ENCODE measurements around the gene TNIP2.
"Not testable (repeated sequence)": the region's sequence is repeated elsewhere in the genome, so short reads cannot be mapped to it uniquely, and the experiment has no call there.

The TNIP2 gene

DNA sequence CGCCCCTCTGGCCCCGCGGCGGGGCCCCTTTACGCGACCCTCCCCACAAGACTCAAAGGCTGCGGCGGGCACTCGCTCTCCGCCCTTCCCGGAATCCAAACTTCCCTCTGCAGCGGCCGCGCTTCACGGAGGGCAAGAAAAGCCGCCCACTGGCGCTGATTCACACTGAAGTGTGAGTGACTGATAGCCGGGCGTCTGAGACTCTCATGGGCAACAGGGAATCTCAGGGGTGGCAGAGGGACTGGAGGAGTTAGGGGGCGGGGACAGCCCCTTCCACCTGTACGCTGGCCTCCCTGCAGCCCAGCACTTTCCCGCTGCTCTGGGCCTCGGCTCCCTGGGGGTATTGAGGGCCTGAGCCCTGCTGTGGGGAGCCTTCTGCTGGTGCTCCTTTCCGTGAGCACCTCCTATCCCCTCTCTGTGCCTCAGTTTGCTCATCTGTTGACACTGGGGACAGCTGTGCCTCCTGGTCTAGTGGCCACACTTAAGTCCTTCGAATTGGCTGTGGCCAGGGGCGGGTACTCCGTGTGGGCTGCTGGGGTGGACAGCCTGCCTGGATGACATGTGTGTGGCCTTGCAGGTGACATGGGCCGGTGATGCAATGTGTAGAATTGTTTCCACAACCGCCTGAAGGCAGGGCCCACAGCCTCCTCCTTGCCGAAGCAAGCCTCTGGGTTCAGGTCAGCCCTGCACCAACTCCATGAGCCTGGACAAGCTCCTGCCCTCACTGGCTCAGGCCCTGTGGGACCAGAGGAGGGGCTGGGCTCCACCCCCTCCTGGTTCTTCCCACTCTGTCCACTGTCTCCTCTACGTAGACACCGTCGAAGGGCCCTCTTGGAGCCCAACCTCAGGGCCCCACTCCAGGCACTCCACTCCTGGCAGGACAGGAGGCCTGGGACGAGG is 37.7 kb upstream of the TNIP2 start:
- DNase-seq (ENCODE audit: low spot score): no peak

DNA sequence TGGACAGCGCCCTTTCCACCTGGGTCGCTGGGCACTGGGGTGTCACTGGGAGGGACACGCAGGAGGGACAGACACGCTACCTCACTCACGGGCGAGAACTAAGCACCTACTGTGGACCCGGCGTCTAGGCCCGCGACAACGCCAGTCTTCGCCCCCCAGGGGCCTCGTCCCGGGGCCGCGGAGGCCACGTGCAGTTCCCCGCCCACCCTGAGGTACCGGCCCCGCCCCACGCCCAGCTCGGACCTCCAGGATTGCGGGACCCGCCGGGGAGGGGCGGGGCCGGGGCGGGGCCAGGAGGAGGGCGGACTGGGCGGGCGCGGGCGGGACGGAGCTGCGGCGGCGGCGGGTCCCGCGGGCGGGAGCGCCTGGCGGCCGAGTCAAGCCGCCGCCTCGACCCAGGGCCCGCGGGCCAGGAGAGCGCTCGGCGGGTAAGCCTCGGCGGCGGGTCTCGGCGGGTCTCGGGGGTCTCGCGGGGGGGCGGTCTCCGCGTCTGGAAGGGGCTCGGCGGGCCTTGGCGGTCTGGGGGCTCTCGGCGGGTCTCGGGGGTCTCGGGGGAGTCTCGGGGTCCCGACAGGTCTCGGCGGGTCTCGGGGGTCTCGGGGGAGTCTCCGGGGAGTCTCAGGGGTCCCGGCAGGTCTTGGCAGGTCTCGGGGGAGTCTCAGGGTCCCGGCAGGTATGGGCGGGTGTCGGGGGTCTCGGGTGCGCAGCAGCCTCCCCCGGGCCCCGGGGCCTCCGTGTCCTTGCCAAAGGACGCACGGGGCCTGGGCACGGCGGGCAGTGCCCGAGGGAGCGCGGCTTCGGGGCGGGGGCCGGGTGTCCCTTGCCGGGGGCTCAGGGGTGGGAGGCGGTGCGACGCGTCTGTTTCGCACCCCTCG is 36.8 kb upstream of the TNIP2 start, which contains the start of gene SH3BP2:
TSS of gene SH3BP2 (plus strand) at position 375 of the 875 bp plus-strand sequence. CDS start 27,533 bp downstream, outside the sequence.
- peak; percentile 96 for DNase-seq (ENCODE audit: low spot score)

DNA sequence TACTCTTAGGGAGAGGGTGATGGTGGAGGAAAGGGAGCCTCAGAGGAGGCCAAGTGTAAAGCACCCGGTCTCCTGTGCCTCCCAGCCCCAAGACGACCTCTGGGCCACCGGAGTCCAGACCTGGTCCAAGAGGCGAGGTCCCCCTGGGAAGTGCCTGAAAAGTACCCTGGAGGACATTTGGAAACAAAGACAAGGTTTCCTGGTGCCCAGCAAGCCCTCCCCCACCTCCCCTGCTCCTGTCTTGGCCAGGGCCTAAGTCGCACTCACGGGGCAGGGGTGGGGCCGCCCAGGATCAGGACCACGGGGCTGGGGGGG is 36.2 kb upstream of the TNIP2 start:
- DNase-seq (ENCODE audit: low spot score): no peak

DNA sequence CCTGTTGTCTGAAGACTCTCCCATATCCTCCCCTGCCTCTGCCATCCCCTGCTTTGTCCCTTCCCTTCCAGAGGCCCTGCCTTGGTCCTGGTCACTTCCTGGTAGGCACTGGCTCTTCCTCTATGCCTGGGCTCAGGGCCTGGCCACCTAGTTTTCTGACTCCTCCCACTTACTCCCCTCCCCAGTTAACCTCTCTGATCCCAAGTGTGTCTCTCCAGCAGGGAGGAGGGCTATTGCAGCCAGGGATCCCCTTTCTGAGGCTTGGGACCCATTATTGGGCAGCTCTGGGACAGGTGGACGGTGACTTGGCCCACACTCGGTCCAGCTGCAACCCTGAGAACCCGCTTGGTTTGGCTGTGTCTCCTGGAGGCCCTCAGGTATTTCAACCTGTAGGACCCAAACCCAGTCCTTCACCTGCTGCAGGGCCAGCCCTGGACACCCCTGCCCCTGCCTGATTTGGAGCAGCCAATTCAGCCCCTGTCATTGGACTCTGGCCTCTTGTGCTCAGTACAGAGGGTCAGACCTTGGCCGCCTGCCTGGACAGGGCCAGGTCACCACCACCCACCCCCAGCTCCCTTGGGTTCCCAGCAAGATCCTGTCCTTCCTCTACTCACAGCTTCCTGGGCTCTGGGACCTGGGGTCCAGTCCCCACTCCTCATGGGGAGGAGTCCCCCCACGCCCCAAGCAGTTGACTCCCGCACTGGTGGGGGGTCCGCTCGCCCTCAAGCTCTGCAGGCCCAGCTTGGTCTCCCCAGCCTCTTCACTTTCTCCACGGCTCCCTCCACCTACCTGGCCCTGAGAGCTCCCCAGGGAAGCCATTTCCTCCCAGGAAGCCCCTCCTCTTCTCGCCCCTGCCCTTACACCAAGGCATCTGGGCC is 35.6 kb upstream of the TNIP2 start:
- DNase-seq (ENCODE audit: low spot score): no peak

DNA sequence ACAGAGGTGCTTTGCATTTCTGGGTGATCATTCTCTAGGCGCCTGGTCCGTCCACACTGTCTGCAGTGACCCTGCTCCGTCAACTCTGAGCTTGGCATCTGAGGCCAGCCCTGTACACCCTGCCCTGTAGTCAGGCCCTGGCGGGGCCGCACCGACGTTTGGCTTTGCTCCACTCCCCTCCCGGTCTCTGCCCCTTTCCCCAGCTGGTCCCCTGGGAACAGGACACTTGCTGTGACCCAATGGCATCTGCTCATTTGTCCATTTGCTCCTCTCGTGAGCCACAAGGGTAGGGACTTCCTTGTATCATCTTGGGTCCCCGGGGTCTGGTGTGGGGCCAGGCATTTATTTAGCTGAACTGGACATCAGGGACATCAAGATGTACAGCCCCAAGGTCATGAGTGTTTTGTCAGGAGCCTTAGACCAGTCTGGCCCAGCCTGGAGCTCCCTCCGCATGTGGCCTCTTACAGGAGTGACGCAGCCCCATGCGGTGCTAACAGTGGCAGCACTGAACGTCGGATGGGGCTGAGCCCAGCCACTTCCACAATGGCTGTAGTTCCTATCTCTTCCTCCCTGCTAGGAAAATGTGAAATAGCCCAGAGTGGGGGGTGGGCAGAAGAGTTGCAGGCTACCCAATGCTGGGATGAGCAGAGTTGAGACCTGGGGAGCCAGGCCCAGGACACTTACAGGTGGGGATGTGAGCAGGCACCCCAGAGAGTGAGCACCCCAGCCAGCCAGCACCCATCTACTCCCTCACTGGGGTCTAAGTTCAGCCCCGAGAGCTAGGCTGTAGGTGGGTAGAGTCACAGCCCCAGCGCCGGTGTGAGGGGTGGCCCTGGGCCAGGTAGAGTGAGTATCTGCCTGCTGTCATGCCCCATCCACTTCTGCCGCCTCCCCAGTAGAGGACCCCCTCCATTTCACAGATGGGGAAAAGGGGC is 34.7 kb upstream of the TNIP2 start:
- no peak for DNase-seq (ENCODE audit: low spot score)

DNA sequence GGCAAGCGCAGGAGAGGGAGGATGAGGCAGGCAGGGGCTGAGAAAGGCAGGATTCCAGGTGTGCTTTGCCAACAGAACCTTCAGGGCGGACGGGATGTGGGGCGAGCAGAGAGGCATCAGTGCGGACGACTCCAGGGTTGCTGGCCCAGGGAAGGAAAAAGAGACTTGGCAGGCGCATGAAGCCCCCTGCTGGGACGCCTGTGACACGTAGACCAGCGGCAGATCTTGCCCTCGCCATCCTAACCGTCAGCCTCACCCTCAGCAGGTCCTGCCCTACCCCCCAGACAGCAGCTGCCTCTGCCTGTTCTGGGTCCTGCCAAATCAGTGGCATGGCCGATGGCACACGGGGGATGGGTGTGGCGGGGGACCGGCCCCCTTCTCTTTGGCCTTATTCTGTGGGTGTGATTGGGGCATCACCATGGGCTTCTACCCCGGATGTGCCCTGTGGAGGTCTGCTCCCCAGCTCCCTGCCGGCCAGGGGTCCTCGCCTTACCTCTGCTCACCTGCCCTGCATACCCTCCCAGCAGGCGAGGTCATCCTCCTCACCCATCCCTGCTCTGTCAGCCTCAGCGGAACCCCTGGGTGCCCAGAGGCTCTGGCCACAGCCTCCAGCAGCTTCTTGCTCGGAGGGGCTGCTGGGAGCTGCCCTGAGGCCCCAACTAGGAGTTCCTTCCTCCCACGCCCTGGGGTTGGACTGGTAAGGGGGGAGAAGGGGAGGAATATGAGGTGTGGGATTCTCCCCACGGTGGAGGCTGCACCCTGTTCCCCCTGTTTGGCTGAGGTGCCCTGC is 33.9 kb upstream of the TNIP2 start:
- DNase-seq (ENCODE audit: low spot score): no peak

DNA sequence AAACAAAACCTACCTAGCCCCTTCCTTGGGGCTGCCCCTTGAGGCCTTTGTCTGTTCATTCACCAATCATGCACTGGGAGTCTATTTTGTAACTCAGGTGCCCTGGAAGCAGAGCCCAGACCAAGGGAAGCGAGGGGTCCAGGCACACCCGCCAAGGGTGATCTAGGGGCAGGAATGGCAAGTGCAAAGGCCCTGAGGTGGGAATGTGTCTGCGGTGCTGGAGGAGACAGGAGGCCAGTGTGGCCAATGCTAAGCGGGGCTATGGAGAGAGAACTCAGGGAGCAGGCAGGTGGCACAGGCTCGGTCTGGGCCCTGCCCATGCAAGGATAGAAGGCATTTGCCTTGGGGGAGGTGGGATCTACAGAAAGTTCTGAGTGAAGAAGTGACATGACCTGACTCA is 33.2 kb upstream of the TNIP2 start:
- DNase-seq (ENCODE audit: low spot score): no peak

DNA sequence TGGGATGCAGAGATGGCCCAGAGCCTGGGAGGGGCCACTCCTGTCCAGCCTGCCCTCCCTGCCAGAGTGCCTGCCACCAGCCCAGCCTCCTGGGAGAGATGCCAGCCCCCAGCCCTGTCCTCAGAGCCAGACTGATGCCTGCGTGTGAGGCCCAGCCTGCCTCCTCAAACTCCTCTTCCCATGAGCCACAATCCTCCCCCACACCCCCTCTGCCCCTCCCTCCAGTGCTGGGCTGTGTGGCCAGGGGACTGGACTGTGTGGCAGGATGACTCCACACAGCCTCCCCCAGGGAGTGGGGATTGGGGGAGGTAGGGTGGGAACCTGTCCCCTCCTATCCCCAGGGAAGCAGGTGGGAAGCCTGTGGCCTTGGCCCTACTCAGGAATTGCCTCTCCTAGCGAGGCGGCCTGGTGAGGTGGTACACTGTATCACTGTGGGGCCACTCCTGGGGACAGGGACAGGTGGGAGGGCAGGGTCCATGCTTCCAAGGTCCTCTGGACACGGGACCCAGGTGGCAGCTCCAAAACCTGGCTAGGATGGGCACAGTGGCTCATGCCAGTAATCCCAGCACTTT is 32.5 kb upstream of the TNIP2 start:
- no peak for DNase-seq (ENCODE audit: low spot score)

DNA sequence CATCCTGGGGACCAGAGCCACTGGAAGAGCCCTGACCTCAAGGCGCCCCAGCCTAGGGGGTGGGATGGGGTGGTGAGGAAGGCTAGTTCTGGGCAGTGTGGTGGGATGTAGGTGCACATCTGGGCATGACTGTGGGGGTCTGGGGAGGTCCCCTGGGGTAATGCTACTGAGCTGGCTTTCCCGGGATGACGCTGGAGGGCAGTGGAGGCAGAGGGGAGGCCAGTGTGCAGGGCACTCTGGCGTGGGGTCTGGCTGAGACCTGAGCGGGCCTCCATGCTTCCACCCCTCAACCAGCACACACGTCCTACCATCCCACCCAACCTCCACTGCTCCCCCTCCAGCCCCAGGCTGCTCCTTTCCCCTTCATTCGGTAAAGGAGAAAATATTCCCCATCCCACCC is 32.0 kb upstream of the TNIP2 start:
- DNase-seq (ENCODE audit: low spot score): no peak

DNA sequence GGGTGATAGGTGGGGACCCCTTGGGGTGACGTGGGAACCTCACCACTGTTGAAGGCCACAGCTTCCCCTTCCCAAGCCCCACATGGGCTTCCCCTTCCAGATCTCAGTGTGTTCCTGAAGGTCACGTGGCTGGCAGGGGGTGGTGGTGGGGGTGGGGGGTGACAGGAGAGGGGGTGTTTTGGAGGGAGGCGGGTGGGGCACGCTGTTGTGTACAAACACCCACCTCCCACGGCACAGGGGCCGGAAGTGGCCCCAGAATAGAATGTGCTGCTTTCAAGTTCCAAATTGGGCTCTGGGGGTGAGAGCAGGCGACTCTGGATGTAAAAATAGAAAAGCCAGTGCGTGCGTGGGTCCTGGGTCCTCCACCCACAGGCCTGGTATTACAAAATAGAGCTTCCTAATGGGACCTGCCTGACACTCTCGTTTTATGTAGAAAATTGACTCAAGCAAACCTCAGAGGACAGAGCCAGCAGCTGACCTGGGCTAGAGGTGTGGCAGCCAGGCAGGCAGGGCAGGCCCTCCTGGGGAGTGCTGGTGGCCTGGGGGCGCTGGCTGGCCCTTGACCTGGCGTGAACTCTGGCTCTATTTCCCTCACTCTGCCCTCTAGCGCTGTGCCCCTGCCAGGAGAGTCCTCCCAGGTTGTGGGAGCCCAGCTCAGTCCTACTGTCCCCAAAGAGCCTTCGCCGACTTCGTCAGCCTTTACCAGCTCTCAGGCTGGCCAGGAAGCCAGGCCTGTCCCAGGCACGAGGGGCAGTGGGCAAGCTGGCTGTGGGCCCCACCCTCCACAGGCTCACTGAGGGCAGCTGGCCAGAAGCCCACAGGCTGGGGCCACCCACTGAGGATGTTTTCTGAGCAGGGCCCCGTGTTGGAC is 31.3 kb upstream of the TNIP2 start:
- no peak for DNase-seq (ENCODE audit: low spot score)

DNA sequence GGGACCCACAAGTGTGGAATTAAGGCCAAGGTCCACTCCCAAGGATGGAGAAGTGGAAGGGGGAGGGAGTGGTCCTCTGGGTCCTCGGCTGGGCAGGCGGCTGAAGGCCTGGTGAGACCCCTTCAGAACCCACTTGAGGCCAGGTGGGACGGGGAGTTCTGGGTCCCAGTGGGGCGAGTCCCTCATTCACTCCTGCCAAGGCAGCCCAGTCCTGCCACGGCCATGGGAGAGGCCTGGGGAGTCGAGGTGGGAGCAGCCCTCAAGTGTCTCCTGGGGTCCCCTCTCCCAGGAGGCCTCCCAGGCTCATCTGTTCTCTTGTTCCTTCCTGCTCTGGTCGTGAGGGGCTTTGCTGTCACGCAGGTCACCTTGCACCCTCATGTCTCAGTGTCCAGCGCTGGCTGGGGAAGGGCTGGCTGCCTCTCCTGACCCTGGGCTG is 30.7 kb upstream of the TNIP2 start:
- DNase-seq (ENCODE audit: low spot score): no peak

DNA sequence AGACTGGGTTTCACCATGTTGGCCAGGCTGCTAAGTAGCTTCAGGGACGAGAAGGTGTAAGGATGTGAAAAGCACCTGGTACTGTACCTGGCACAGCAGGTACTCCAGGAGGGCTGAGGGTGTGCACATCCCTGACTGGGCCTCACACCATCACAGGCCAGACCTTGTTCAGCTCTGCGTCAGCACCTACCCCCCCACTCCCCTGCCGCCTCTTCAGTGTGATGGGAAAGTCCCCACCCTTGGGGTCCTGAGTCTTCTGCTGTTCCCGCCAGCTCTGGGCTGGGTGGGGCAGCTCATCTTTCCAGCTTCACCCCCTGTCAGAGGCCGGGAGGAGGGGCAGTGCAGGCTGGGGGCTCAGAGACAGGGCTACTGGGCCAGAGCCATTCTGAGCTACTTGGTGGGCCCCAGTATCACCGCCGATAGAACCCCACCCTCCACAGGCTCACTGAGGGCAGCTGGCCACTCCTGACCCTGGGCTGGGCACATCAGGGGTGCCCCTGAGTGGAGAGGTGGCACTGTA is 30.1 kb upstream of the TNIP2 start:
- no peak for DNase-seq (ENCODE audit: low spot score)

DNA sequence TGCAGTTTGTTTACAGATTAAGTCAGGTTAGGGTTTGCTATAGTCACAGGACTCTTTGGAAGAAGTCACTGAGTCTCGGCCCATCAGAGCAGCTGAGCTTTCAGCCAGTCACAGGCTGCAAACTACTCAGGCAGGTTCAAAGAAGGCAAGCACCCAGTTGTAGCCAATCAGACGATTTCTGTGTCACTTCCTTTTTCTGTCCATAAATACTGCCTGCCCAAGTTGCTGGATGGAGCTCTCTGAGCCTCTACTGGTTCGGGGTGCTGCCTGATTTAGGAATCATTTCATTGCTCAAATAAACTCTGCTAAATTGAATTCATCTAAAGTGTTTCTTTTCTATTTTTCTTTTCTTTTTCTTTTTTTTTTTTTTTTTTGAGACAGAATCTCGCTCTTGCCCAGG is 29.5 kb upstream of the TNIP2 start:
- DNase-seq (ENCODE audit: low spot score): peak; percentile 43

DNA sequence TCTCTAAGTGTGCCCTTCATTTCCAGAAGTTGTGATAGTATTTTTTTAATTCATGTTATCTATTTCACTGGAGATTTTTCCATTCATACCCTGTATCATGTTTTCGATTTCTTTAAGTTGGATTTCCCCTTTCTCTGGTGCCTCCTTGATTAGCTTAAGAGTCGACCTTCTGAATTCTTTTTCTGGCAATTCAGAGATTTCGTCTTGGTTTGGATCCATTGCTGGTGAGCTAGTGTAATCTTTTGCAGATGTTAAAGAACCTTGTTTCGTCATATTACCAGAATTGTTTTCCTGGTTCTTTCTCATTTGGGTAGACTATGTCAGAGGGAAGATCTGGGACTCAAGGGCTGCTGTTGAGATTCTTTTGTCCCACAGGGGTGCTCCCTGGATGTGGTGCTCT is 27.7 kb upstream of the TNIP2 start:
- DNase-seq (ENCODE audit: low spot score): no peak

DNA sequence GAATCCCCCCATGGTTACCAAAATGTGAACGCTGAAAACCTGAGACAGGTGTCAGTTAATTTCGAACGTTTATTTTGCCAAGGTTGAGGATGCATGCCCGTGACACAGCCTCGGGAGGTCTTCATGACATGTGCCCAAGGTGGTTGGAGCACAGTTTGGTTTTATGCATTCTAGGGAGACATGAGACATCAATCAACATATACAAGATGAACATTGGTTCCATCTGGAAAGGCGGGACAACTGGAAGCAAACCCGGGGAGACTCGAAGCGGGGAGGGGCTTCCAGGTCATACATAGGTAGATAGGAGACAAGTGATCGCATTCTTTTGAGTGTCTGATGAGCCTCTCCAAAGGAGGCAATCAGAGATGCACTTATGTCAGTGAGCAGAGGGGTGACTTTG is 25.8 kb upstream of the TNIP2 start:
- DNase-seq (ENCODE audit: low spot score): no peak

DNA sequence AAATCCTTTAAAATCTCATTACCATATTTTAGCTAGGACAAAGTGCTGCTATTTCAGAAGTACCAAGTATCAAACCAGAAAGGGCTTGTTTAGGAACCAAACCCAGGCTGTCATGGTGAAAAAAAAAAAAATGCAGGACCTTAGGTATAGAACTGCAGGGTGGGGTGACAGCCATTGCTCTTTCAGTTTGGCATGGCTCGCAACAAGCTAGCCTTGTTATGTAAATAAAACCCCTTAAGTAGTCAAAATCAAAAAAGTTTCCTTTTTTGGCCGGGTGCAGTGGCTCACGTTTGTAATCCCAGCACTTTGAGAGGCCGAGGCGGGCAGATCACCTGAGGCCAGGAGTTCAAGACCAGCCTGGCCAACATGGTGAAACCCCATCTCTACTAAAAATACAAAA is 24.5 kb upstream of the TNIP2 start:
- not testable (repeated sequence) for DNase-seq (ENCODE audit: low spot score)

DNA sequence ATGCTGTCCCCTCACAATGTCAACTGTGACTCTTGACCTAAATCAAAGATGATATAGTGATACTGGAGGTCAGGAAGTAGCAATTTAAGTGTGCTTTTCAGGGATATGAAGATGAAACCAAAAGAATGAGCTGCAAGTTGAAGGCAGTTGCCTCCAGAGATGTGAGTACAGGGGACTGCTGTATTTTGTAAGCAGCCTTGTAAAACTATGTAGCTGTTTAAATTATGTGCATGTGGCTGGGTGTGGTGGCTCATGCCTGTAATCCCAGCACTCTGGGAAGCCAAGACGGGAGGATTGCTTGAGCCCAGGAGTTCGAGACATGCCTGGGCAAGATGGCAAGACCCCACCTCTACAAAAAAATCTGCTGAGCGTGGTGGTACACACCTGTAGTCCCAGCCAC is 15.1 kb upstream of the TNIP2 start:
- no peak for DNase-seq (ENCODE audit: low spot score)

DNA sequence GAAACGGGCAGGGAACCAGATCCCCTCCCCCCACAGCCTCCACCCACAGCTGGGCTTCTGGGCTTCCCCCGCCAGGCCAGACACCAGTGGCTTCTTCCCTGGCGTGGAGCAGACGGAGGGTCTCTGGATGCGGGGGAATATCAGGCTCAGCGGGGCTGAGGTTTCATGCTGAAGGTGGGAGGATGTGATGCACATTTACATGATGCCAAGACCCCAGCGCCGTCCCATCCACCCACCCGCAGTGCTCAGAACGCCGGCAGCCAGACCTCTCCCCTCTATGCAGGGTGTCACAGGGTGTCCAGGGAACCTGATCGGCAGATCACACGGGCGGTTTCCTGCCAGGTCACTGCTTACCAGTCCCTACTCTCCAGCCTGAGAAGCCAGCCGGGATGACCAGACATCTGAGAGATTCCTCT is 12.8 kb upstream of the TNIP2 start:
- no peak for DNase-seq (ENCODE audit: low spot score)

DNA sequence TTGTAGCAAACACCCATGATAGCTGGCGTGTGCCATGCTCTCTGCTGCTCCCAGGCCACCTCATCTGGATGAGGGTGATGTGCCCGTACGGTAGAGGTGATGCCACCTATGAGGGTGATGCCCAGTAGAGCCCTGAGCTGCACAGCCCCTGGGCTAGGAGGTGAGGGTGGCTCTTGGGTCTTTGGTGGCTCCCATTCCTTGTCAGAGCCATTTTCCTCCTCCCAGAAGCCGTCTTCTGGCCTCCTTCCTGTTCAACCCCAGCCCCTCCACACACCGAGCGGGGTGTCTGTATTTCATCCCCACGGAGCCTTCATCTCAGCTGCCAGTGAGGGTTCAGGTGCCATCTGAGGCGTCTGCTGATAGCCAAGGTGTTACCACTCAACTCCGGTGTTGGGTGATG is 12.0 kb upstream of the TNIP2 start:
- no peak for DNase-seq (ENCODE audit: low spot score)
